HG03575 (cell line): ENCODE results near the gene WDR13.
"Not testable (repeated sequence)": the region's sequence is repeated elsewhere in the genome, so short reads cannot be mapped to it uniquely, and the experiment has no call there.

Experiments
- ATAC-seq: cut with Tn5 transposase; IDR thresholded peaks from one replicate; pipeline ENCODE4 v1.9.1; 2021; ENCODE audit not compliant: unreplicated experiment, insufficient number of reproducible peaks, low FRiP score; ENCODE audit errors: extremely low read depth

WDR13 gene

GRCh38 chrX:48636776-48637175, 39.5 kb downstream of the WDR13 start:
- ATAC-seq: no peak

GRCh38 chrX:48645669-48646068, 48.4 kb downstream of the WDR13 start:
- no peak for ATAC-seq

GRCh38 chrX:48648336-48648751, 51.1 kb downstream of the WDR13 start:
- no peak for ATAC-seq

GRCh38 chrX:48649102-48649501, 51.8 kb downstream of the WDR13 start:
- no peak for ATAC-seq

- not testable (repeated sequence) for ATAC-seq
Observed at GRCh38 chrX:48652055-48652579, 54.8 kb downstream of the WDR13 start.

- ATAC-seq: not testable (repeated sequence)
Observed at GRCh38 chrX:48654746-48655145, 57.5 kb downstream of the WDR13 start.
